Ascending aorta (tissue), 2 donors: ENCODE data around the gene P2RX3. TPM values are rescaled to one million over a fixed set of nuclear protein-coding genes. Genes with fewer than 3 reads are reported as not detected.
A peak's percentile ranks its signal among the peaks of the same experiment; 100 is the strongest.

Source experiments
- DNase-seq, 2 donors: peaks; one replicate each; pipeline ENCODE4 v3.0.0-alpha.2; 2019; ENCODE audit warnings: low spot score in 2 of 2
- H3K27ac ChIP-seq, 2 donors: fragments of 200-600 bp; sonication (generic); one replicate each; pipeline ENCODE4 v1.5.1; 2016 to 2017; ENCODE audit warnings: mild to moderate bottlenecking in 1 of 2
- H3K27me3 ChIP-seq: fragments of 200-600 bp; sonication (generic); one replicate; pipeline ENCODE4 v1.5.1; 2017
- H3K36me3 ChIP-seq, 2 donors: fragments of 200-600 bp; sonication (generic); one replicate each; pipeline ENCODE4 v1.5.1; 2016
- H3K4me1 ChIP-seq, 2 donors: fragments of 200-600 bp; sonication (generic); one replicate each; pipeline ENCODE4 v1.5.1; 2016 to 2017; ENCODE audit warnings: mild to moderate bottlenecking in 1 of 2
- H3K4me3 ChIP-seq, 2 donors: fragments of 200-600 bp; sonication (generic); one replicate each; pipeline ENCODE4 v1.5.1; 2016 to 2017; ENCODE audit warnings: mild to moderate bottlenecking in 1 of 2
- H3K9me3 ChIP-seq, 2 donors: fragments of 200-600 bp; sonication (generic); one replicate each; pipeline ENCODE4 v1.5.1; 2016
- intact Hi-C: fragments of 100-400 bp; cut with DNase I; formaldehyde crosslinking; loops from one replicate; pipeline ENCODE4 v1.15.1; 2023
- total RNA-seq: library from RNA; depleted of rRNA; stranded (reverse); fragments of >200 nt; gene quantifications from one replicate; pipeline ENCODE4 v1.1.0, GENCODE V29; 2016
- TF ChIP-seq, protein P1 (sequence below), 3 experiments: fragments of 200-600 bp in 2 of 3; fragments of 450-650 bp in 1 of 3; sonication (generic) in 2 of 3; IDR thresholded peaks; one replicate each; pipeline ENCODE4 v1.5.1; 2016 to 2019; ENCODE audit warnings: antibody characterized with exemption in 3 of 3, mild to moderate bottlenecking in 1 of 3, moderate library complexity in 1 of 3

P2RX3 gene
- total RNA-seq, 1 donor from 2014 or later: not detected

GRCh38 chr11:57349491-57350274 lies 11.5 kb downstream of the P2RX3 start:
- no peaks in the 10 kb centered on the region for H3K4me1 ChIP-seq
- H3K4me3 ChIP-seq: no peak overlapping the region
- no peaks in the 10 kb centered on the region for H3K27me3 ChIP-seq
- H3K36me3 ChIP-seq: no peaks in the 10 kb centered on the region
- H3K9me3 ChIP-seq: no peaks in the 10 kb centered on the region
- TF ChIP-seq, protein P1, sequence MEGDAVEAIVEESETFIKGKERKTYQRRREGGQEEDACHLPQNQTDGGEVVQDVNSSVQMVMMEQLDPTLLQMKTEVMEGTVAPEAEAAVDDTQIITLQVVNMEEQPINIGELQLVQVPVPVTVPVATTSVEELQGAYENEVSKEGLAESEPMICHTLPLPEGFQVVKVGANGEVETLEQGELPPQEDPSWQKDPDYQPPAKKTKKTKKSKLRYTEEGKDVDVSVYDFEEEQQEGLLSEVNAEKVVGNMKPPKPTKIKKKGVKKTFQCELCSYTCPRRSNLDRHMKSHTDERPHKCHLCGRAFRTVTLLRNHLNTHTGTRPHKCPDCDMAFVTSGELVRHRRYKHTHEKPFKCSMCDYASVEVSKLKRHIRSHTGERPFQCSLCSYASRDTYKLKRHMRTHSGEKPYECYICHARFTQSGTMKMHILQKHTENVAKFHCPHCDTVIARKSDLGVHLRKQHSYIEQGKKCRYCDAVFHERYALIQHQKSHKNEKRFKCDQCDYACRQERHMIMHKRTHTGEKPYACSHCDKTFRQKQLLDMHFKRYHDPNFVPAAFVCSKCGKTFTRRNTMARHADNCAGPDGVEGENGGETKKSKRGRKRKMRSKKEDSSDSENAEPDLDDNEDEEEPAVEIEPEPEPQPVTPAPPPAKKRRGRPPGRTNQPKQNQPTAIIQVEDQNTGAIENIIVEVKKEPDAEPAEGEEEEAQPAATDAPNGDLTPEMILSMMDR (IDR thresholded peaks at IDR 0.05): peak; percentile 67 to 94 (median 93)
- H3K27ac ChIP-seq: no peak overlapping the region
- peak in 1 of 2 donors; percentile 81 for DNase-seq
- intact Hi-C loops: loop anchor here (5.0 kb wide), 3 partner anchors 133 to 507 kb away; no protein-coding TSS in a partner anchor

- Histone ChIP-seq H3K9me3 (no peaks in the 10 kb centered on the region), H3K4me3 (no peak overlapping the region), H3K4me1 (no peaks in the 10 kb centered on the region), H3K27me3 (no peaks in the 10 kb centered on the region), H3K36me3 (no peaks in the 10 kb centered on the region), H3K27ac (no peak overlapping the region)
- intact Hi-C loops: no loop called here
- DNase-seq: no peak
- TF ChIP-seq, protein P1 (IDR thresholded peaks at IDR 0.05): no peak
These were observed 14.9 kb downstream of the P2RX3 start for GRCh38 chr11:57353036-57353435.

DNA sequence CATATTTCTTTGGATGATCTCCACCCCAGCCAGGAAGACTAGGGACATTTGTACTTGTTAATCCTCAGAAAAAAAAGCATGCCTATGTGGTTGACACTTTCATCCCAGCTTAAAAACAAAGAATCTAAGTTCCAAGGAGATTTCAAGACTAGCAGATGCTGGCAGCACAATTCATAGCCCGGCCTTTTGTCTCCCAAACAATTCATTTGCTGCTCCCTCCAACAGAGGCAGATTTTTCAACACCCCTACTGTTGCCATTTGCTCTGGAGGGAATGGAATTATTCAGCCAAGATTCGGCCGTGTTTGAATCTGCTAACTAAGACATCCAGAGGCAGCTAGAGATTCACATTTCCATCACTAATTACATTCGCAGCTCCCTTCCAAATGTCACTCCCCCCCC lies 15.3 kb downstream of the P2RX3 start:
- H3K36me3 ChIP-seq: no peaks in the 10 kb centered on the region
- intact Hi-C loops: no loop called here
- TF ChIP-seq, protein P1 (IDR thresholded peaks at IDR 0.05): no peak

GRCh38 chr11:57353852-57354251 lies 15.7 kb downstream of the P2RX3 start:
- TF ChIP-seq, protein P1 (IDR thresholded peaks at IDR 0.05): no peak
- H3K36me3 ChIP-seq: no peaks in the 10 kb centered on the region
- no peaks in the 10 kb centered on the region for H3K4me1 ChIP-seq
- DNase-seq: no peak
- H3K27me3 ChIP-seq: no peaks in the 10 kb centered on the region
- H3K9me3 ChIP-seq: no peaks in the 10 kb centered on the region
- H3K4me3 ChIP-seq: no peak overlapping the region
- H3K27ac ChIP-seq: no peak overlapping the region
- intact Hi-C loops: no loop called here

More for the DNA sequence above, 15.3 kb downstream of the P2RX3 start:
- Histone ChIP-seq H3K4me3 (no peak overlapping the region), H3K27ac (no peak overlapping the region), H3K9me3 (no peaks in the 10 kb centered on the region), H3K27me3 (no peaks in the 10 kb centered on the region), H3K4me1 (no peaks in the 10 kb centered on the region)
- no peak for DNase-seq

GRCh38 chr11:57354699-57355098 lies 16.5 kb downstream of the P2RX3 start:
- Histone ChIP-seq H3K36me3 (no peaks in the 10 kb centered on the region), H3K27me3 (no peaks in the 10 kb centered on the region), H3K4me1 (no peaks in the 10 kb centered on the region), H3K27ac (no peak overlapping the region), H3K4me3 (no peak overlapping the region), H3K9me3 (no peaks in the 10 kb centered on the region)
- intact Hi-C loops: no loop called here
- TF ChIP-seq, protein P1 (IDR thresholded peaks at IDR 0.05): no peak
- no peak for DNase-seq
